Neuronal stem cell (in vitro differentiated cells): ENCODE results near the gene EHMT1.
A peak's percentile ranks its signal among the peaks of the same experiment; 100 is the strongest.

ENCODE experiments used
- DNase-seq: peaks from one replicate; pipeline ENCODE4 v3.0.0-alpha.2; 2013; ENCODE audit warnings: low spot score
- H2AFZ ChIP-seq: one replicate; pipeline ENCODE4 v1.6.1; 2013; ENCODE audit warnings: mild to moderate bottlenecking, low read length, inconsistent platforms
- H2AK5ac ChIP-seq: 2 replicates; pipeline ENCODE4 v1.6.1; 2013; ENCODE audit warnings: low read depth, mild to moderate bottlenecking, inconsistent platforms, low read length, moderate library complexity, mixed read lengths
- H2BK120ac ChIP-seq: 2 replicates; pipeline ENCODE4 v1.6.1; 2013; ENCODE audit warnings: low read depth, mild to moderate bottlenecking, inconsistent platforms, low read length, moderate library complexity, mixed read lengths
- H2BK12ac ChIP-seq: one replicate; pipeline ENCODE4 v1.6.1; 2013; ENCODE audit warnings: low read length, inconsistent platforms
- H2BK15ac ChIP-seq: 2 replicates; pipeline ENCODE4 v1.6.1; 2013; ENCODE audit warnings: mild to moderate bottlenecking, low read length, inconsistent platforms, mixed read lengths
- H2BK5ac ChIP-seq: one replicate; pipeline ENCODE4 v1.6.1; 2013; ENCODE audit warnings: inconsistent platforms, mild to moderate bottlenecking, low read length, moderate library complexity
- H3K14ac ChIP-seq: one replicate; pipeline ENCODE4 v1.6.1; 2013; ENCODE audit warnings: low read length, inconsistent platforms
- H3K18ac ChIP-seq: 2 replicates; pipeline ENCODE4 v1.6.1; 2013; ENCODE audit warnings: low read length, inconsistent platforms
- H3K23ac ChIP-seq: 2 replicates; pipeline ENCODE4 v1.6.1; 2013; ENCODE audit warnings: low read depth, mild to moderate bottlenecking, mixed read lengths, low read length, inconsistent platforms; ENCODE audit not compliant: poor library complexity
- H3K27ac ChIP-seq: replicated peaks from 3 replicates; pipeline ENCODE4 v1.5.1; 2013; ENCODE audit warnings: low read length, inconsistent platforms
- H3K27me3 ChIP-seq, 3 experiments: 2 replicates each; pipeline ENCODE4 v1.6.1; 2013; ENCODE audit warnings: low read length in 3 of 3, mild to moderate bottlenecking in 2 of 3, inconsistent platforms in 1 of 3, low read depth in 1 of 3, mixed read lengths in 1 of 3, moderate library complexity in 1 of 3; ENCODE audit not compliant: control insufficient read depth in 3 of 3, insufficient read depth in 3 of 3
- H3K36me3 ChIP-seq, 2 donors: replicated peaks in 1 of 2; 2 replicates each; pipeline ENCODE4 v1.6.1; 2013; ENCODE audit warnings: low read length in 2 of 2; ENCODE audit not compliant: control insufficient read depth in 2 of 2, insufficient read depth in 2 of 2
- H3K4ac ChIP-seq: 2 replicates; pipeline ENCODE4 v1.6.1; 2013; ENCODE audit warnings: inconsistent platforms, mild to moderate bottlenecking, low read length, moderate library complexity
- H3K4me1 ChIP-seq, 2 donors: 1 replicate in 1 of 2; 2 replicates in 1 of 2; pipeline ENCODE4 v1.6.1; 2013; ENCODE audit warnings: low read length in 2 of 2, low read depth in 1 of 2; ENCODE audit not compliant: control insufficient read depth in 2 of 2, insufficient read depth in 1 of 2
- H3K4me2 ChIP-seq: one replicate; pipeline ENCODE4 v1.6.1; 2013; ENCODE audit warnings: mild to moderate bottlenecking, low read length, inconsistent platforms; ENCODE audit not compliant: insufficient read depth, poor library complexity, severe bottlenecking
- H3K4me3 ChIP-seq, 2 donors: 2 replicates each; pipeline ENCODE4 v1.5.1; 2013; ENCODE audit warnings: low read length in 2 of 2, mild to moderate bottlenecking in 2 of 2, inconsistent platforms in 1 of 2, moderate library complexity in 1 of 2
- H3K79me1 ChIP-seq: one replicate; pipeline ENCODE4 v1.6.1; 2013; ENCODE audit warnings: low read depth, mild to moderate bottlenecking, inconsistent platforms, low read length, moderate library complexity
- H3K9ac ChIP-seq: one replicate; pipeline ENCODE4 v1.6.1; 2013; ENCODE audit warnings: mild to moderate bottlenecking, low read depth, low read length, inconsistent platforms; ENCODE audit not compliant: poor library complexity
- H3K9me3 ChIP-seq, 2 donors: replicated peaks in 1 of 2; 2 replicates each; pipeline versions ENCODE3 to v1.6.1; 2013; ENCODE audit warnings: low read length in 2 of 2, mild to moderate bottlenecking in 2 of 2, inconsistent platforms in 1 of 2, low read depth in 1 of 2, mixed read lengths in 1 of 2, moderate library complexity in 1 of 2; ENCODE audit not compliant: control insufficient read depth in 2 of 2, insufficient read depth in 1 of 2
- H4K8ac ChIP-seq: one replicate; pipeline ENCODE4 v1.6.1; 2013; ENCODE audit warnings: low read depth, mild to moderate bottlenecking, inconsistent platforms, low read length, moderate library complexity
- H4K91ac ChIP-seq: one replicate; pipeline ENCODE4 v1.6.1; 2013; ENCODE audit warnings: low read length, low read depth, mild to moderate bottlenecking, inconsistent platforms; ENCODE audit not compliant: poor library complexity
- WGBS, 2 donors: extraction: QIAGEN DNeasy Blood & Tissue Kit; methylation state at CpG; one replicate each; pipeline ENCODE4 v1.1.7; 2013; ENCODE audit warnings: missing lambda C conversion rate in 2 of 2, mixed read lengths in 1 of 2; ENCODE audit not compliant: insufficient read length in 2 of 2, insufficient replicate concordance in 1 of 2; ENCODE audit errors: extremely low coverage in 2 of 2; 5-methylcytosine and 5-hydroxymethylcytosine counted together

The EHMT1 gene

DNA sequence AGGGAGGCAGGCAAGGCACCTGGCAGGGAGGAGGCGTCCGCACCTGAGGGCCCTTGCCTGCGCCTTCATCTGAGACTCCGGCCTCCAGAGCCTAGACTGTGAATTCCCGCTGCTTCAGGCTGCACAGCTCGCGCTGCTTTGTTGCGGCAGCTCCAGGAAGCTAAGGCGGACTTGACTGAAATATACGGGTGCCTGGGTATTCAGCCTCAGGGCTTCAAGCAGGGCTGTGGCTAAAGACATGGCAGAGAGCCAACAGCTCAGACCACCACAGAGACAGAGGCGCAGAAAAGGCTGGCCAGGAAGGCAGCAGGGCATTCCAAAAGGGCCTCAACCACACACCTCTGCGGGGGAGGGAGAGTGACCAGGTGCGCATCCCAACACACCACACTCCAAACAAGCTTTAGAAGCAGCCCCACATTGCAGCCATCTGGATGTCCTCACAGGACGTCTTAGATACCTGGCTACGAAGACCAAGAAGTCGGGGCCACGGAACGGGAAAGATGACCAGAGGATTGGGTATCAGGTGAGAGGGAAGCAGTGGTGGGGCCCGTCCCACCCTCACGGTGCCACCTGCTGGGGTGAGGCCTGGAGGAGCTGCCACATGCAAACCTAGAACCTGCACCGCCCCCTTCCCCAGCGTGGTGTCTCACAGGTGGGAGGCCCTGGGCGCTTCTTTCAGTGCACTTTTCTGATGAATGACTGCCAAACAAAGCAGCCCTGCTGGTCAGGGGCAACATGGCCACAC lies 38.4 kb upstream of the EHMT1 start:
- WGBS, 2 donors = no CpG with 5 or more reads among the region's 23 CpGs
- no peak overlapping the region for H4K91ac ChIP-seq
- DNase-seq = no peak

DNA sequence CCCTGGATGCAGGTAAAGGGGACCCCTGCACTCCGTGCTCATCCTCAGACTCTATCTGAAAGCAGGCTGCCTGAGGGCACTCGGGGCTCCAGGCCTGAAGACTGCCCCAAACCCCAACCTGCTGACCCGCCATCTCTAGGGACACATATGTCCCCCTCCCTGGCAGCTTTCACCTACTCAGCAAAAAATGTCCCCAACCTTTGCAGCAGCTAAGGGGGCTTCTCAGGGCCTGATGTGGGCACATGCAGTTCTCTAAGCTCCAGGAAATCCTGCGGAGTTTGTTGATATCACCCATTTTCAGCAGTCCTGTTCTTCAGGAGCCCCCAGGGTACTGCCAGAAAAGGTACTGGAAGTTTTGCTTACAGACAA lies 37.9 kb upstream of the EHMT1 start:
- no peak overlapping the region for H2BK5ac ChIP-seq
- H2BK12ac ChIP-seq = no peak overlapping the region
- no peak overlapping the region for H2AK5ac ChIP-seq
- WGBS, 2 donors = no CpG with 5 or more reads among the region's 4 CpGs
- no peak overlapping the region for H4K91ac ChIP-seq
- H3K27ac ChIP-seq = no peak overlapping the region
- no peak overlapping the region for H3K4me2 ChIP-seq
- H3K18ac ChIP-seq = no peak overlapping the region
- H3K9me3 ChIP-seq = no peaks in the 10 kb centered on the region
- no peak overlapping the region for H2AFZ ChIP-seq
- peaks cover 9% of the 10 kb centered on the region for H3K79me1 ChIP-seq
- peaks cover 39 to 69% of the 10 kb centered on the region in 2 donors for H3K36me3 ChIP-seq
- H3K4ac ChIP-seq = no peak overlapping the region
- H2BK15ac ChIP-seq = no peak overlapping the region
- no peak overlapping the region for H3K14ac ChIP-seq
- H2BK120ac ChIP-seq = no peak overlapping the region
- H3K27me3 ChIP-seq = no peaks in the 10 kb centered on the region
- H3K9ac ChIP-seq = no peak overlapping the region
- no peak overlapping the region for H4K8ac ChIP-seq
- peaks cover 6 to 8% of the 10 kb centered on the region in 2 donors for H3K4me1 ChIP-seq
- H3K23ac ChIP-seq = no peak overlapping the region
- no peak for DNase-seq
- no peak overlapping the region for H3K4me3 ChIP-seq

More for the DNA sequence above, 38.4 kb upstream of the EHMT1 start:
- Histone ChIP-seq H3K9ac (no peak overlapping the region), H3K36me3 (peaks cover 40 to 69% of the 10 kb centered on the region in 2 donors), H3K27ac (no peak overlapping the region), H4K8ac (no peak overlapping the region), H3K4ac (no peak overlapping the region), H3K9me3 (no peaks in the 10 kb centered on the region), H2AK5ac (no peak overlapping the region), H2BK15ac (no peak overlapping the region), H3K79me1 (peaks cover 10% of the 10 kb centered on the region), H3K14ac (no peak overlapping the region), H2BK5ac (no peak overlapping the region), H3K27me3 (no peaks in the 10 kb centered on the region), H2AFZ (no peak overlapping the region), H3K4me1 (peaks cover 6 to 8% of the 10 kb centered on the region in 2 donors), H3K23ac (no peak overlapping the region), H2BK120ac (no peak overlapping the region), H3K4me2 (no peak overlapping the region), H3K4me3 (no peak overlapping the region), H3K18ac (no peak overlapping the region), H2BK12ac (no peak overlapping the region)

DNA sequence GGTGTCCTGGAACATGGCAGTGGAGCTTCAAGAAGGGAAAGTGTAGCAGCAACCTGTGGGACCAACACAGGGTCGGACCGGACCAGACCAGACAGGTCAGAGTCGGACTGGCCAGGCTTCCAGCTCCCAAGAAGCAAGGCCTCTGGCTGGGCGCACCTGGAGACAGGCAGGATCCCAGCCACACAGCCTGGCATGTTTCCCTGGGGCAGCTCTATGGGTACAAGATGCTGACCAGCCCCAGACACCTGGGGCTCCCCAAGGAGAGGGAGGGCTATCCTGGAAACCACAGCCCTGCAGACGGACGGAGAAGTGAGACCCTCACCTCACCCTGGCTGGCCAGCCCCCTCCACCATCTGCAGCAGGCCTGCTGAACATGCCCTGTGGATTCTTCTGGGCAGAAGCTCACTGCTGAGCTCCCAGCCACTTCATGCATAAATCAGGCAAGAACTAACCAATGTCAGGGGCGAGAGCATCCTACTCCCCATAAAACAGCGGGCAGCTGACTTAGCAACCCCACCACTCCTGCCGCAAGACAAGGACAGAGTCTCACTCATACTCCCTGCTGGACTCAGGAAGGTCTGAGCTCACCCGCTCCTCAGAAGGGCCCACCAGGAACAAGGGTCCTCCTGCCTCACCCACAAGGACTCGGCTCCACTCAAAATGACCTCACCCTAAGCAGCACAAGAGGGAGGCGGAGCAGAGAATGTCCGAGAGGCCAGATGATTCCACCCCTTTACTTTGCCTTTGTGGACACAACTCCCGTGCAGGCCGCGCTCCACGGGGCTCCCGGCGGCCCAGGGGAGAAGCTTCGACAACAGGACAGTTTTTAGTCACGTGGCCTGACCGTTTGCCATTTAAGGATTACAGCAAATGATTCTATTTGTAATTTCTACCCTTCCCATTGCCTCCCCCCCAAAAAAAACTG lies 37.2 kb upstream of the EHMT1 start:
- no peak overlapping the region for H3K14ac ChIP-seq
- H3K4me3 ChIP-seq = no peak overlapping the region
- H4K91ac ChIP-seq = no peak overlapping the region
- peaks cover 9% of the 10 kb centered on the region for H3K79me1 ChIP-seq
- H2BK12ac ChIP-seq = no peak overlapping the region
- no peak overlapping the region for H3K4me2 ChIP-seq
- no peak overlapping the region for H3K9ac ChIP-seq
- no peaks in the 10 kb centered on the region for H3K27me3 ChIP-seq
- DNase-seq = no peak
- H2BK15ac ChIP-seq = no peak overlapping the region
- no peak overlapping the region for H2BK5ac ChIP-seq
- H3K36me3 ChIP-seq = peaks cover 44 to 70% of the 10 kb centered on the region in 2 donors
- no peak overlapping the region for H2BK120ac ChIP-seq
- H3K9me3 ChIP-seq = no peaks in the 10 kb centered on the region
- peaks cover 6 to 8% of the 10 kb centered on the region in 2 donors for H3K4me1 ChIP-seq
- no peak overlapping the region for H2AFZ ChIP-seq
- peak overlapping the region; percentile 30 for H4K8ac ChIP-seq
- no peak overlapping the region for H2AK5ac ChIP-seq
- WGBS, 2 donors = no CpG with 5 or more reads among the region's 22 CpGs
- H3K23ac ChIP-seq = peak overlapping the region; percentile 57
- no peak overlapping the region for H3K18ac ChIP-seq
- H3K4ac ChIP-seq = no peak overlapping the region
- no peak overlapping the region for H3K27ac ChIP-seq

DNA sequence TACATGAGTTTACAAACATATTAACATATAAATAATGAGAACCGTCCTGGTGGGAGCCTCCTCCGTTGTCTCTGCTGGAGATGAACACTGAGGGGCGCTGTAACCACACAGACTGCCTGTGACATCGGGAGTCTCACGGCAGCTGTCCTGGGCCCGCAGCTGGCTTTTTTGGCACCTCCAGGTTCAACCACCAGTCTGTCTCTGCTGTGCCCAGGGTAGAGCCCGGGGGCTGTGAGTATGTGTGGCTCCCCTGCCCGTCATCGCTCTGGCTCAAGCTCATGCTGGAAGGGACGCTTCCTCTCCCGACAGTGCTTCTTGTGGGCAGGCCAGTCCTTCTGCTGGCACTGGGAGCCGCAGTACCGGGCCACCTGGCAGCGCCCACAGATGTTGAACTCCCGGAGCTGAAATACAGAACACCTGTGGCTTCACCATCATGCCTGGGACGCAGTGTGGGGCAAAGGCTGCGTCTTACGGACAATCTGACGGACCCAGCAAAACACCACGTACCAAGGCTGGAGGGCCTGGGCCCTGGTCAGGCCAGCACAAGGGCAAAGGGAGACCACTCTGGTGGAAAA lies 36.4 kb upstream of the EHMT1 start:
- Histone ChIP-seq H3K36me3 (peaks cover 49 to 71% of the 10 kb centered on the region in 2 donors), H3K4me2 (no peak overlapping the region), H3K4me1 (peaks cover 4 to 6% of the 10 kb centered on the region in 2 donors), H2BK120ac (no peak overlapping the region), H3K9me3 (no peaks in the 10 kb centered on the region), H3K4me3 (no peak overlapping the region), H3K27me3 (no peaks in the 10 kb centered on the region), H2BK12ac (no peak overlapping the region), H2BK5ac (no peak overlapping the region), H4K8ac (no peak overlapping the region), H3K27ac (no peak overlapping the region), H3K18ac (no peak overlapping the region), H2AK5ac (no peak overlapping the region), H3K79me1 (peaks cover 9% of the 10 kb centered on the region), H3K4ac (no peak overlapping the region), H3K9ac (peak overlapping the region; percentile 54), H2AFZ (no peak overlapping the region), H4K91ac (no peak overlapping the region), H3K14ac (no peak overlapping the region), H3K23ac (no peak overlapping the region), H2BK15ac (no peak overlapping the region)
- DNase-seq = no peak
- WGBS, 2 donors = no CpG with 5 or more reads among the region's 20 CpGs
